PC-3 (cell line): Measurements from ENCODE around the gene CD81.

Experiments
- CTCF ChIP-seq: fragments of 300-600 bp; sonication (generic); conservative IDR thresholded peaks from 2 replicates; pipeline ENCODE4 v1.5.1; 2017; ENCODE audit warnings: antibody characterized with exemption, low read depth, mild to moderate bottlenecking, low read length
- EZH2 ChIP-seq: fragments of 300-600 bp; sonication (generic); IDR thresholded peaks from one replicate; pipeline ENCODE4 v1.6.1; 2017; ENCODE audit warnings: antibody characterized with exemption, mild to moderate bottlenecking, low read length; ENCODE audit not compliant: unreplicated experiment

- TF ChIP-seq EZH2 = no peak
- no peak for TF ChIP-seq CTCF
Measured at GRCh38 chr11:2388431-2389376, 11.6 kb downstream of the CD81 start.
